SU-DHL-6 (cell line): ENCODE data around the gene PROCR.

ENCODE experiments used
- EZH2phosphoT487 ChIP-seq: fragments of 200-600 bp; sonication (generic), shearing (Covaris generic); conservative IDR thresholded peaks from 2 replicates; pipeline ENCODE4 v1.6.1; 2018; ENCODE audit warnings: mild to moderate bottlenecking, antibody characterized with exemption, low read length, moderate library complexity, mixed read lengths
- TF ChIP-seq, protein P1 (sequence below): fragments of 200-600 bp; sonication (generic); IDR thresholded peaks from one replicate; pipeline ENCODE4 v1.5.1; 2017; ENCODE audit warnings: antibody characterized with exemption, mild to moderate bottlenecking, low read length, moderate library complexity; ENCODE audit not compliant: insufficient read depth, poor library complexity, severe bottlenecking

DNA sequence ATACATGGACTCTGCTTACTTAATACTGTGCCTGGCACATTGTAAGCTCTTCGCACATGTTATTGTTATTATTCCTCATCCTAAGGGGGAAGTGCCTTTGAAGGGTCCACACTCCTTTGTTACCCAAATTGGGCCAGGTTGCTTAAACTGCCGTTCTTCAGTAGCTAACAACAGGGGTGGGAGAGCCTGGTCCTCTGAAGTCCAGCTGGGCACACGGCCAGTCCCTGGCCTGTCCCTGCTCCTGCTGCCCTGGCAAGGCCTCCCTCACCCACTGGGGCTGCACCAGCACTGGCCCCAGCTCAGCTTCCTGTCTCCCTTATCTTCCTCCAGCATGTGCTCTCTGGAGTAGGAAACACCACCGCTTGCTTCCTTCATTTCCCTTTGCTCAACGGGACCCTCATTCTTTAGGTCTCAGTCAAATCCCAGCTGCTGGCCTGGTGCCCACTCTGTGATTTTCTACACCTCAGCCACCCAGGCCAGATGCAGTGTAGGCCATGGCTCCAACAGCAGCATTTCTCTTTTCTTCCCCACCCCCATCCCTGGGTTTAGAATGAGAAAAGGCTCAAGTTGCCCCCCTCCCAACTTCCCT, 5.5 kb upstream of the PROCR start:
- TF ChIP-seq EZH2phosphoT487: no peak
- TF ChIP-seq, protein P1, sequence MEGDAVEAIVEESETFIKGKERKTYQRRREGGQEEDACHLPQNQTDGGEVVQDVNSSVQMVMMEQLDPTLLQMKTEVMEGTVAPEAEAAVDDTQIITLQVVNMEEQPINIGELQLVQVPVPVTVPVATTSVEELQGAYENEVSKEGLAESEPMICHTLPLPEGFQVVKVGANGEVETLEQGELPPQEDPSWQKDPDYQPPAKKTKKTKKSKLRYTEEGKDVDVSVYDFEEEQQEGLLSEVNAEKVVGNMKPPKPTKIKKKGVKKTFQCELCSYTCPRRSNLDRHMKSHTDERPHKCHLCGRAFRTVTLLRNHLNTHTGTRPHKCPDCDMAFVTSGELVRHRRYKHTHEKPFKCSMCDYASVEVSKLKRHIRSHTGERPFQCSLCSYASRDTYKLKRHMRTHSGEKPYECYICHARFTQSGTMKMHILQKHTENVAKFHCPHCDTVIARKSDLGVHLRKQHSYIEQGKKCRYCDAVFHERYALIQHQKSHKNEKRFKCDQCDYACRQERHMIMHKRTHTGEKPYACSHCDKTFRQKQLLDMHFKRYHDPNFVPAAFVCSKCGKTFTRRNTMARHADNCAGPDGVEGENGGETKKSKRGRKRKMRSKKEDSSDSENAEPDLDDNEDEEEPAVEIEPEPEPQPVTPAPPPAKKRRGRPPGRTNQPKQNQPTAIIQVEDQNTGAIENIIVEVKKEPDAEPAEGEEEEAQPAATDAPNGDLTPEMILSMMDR: no peak
